ENCODE data around the gene ACADM. TPM values are rescaled to one million over a fixed set of nuclear protein-coding genes. Genes with fewer than 3 reads are reported as not detected.

Gene ACADM
- total and polyA plus RNA-seq, 2 of the 13 experiments (the other 11 are each of a cell fraction or from before 2014, with no cell fraction given), result 43.7 to 92.2 TPM

- BruUV-seq (replicated peaks), result no TSS peak
- H3K36me3 ChIP-seq (replicated peaks in 1 of 2; ENCODE audit: control insufficient read depth in 1 of 2, insufficient read depth in 2 of 2, low read length in 2 of 2), result no peaks in the 10 kb centered on the region
- peak overlapping the region; percentile 82 for H3K4me2 ChIP-seq (ENCODE audit: low read depth, low read length)
- H3K4me1 ChIP-seq (ENCODE audit: insufficient read depth, low read length), result peaks cover 50% of the 10 kb centered on the region
- H2AFZ ChIP-seq (ENCODE audit: low read length), result no peak overlapping the region
- no peaks in the 10 kb centered on the region for H3K27me3 ChIP-seq (ENCODE audit: control insufficient read depth in 1 of 2, insufficient read depth in 2 of 2, low read length in 2 of 2)
- peaks cover 42% of the 10 kb centered on the region for H3K79me2 ChIP-seq (ENCODE audit: insufficient read depth, low read length)
- DNase-seq (ENCODE audit: low spot score), result peak; percentile 72
- POLR2A ChIA-PET, result interaction anchor here (1.2 to 1.7 kb wide), 5 partner anchors 48 to 111 kb away, joined by 5 to 21 read pairs (median 5); partner anchors contain the start of gene RABGGTB
- peak; percentile 2; the same call in 1 of the 3 replicates for ATAC-seq
- H3K27ac ChIP-seq (ENCODE audit: extremely low read length, insufficient read depth, low read length), result peak overlapping the region; percentile 91
- FAIRE-seq, result peak; percentile 18
- in situ Hi-C loops (cut with HindIII; ENCODE audit: extremely low pct_ligation_motif_present, low pct_unique_long_range_greater_than_20kb) (loop anchor here (5.0 kb wide), 1 partner anchor 61 kb away; the partner anchor contains the start of gene RABGGTB), intact Hi-C loops (cut with micrococcal nuclease; ENCODE audit: unreplicated experiment) (loop anchor here (1.0 to 2.0 kb wide), 2 partner anchors 60 to 111 kb away; partner anchors contain the start of gene RABGGTB)
- no peaks in the 10 kb centered on the region for H3K9me3 ChIP-seq (ENCODE audit: low read length)
- H4K20me1 ChIP-seq (ENCODE audit: insufficient read depth, low read length), result peaks cover 8% of the 10 kb centered on the region; the same call in 1 of the 2 replicates
- peak overlapping the region; percentile 86 to 98 (median 95) for H3K4me3 ChIP-seq (replicated peaks in 1 of 3; ENCODE audit: insufficient read depth in 1 of 3, low read depth in 2 of 3, low read length in 3 of 3)
- peak overlapping the region; percentile 82 for H3K9ac ChIP-seq (ENCODE audit: insufficient read depth, low read depth, low read length)
- WGBS (ENCODE audit: low lambda C conversion rate), result 8% methylated on average over 11 of the region's 11 CpGs
- CTCF ChIA-PET (ENCODE audit: low intra/inter-chr PET ratio, low total read pairs), result no interaction called here
- TF ChIP-seq XBP1 (CRISPR knock-in tag; IDR thresholded peaks at IDR 0.05), result no peak
- peak; percentile 61 for TF ChIP-seq ARNTL (CRISPR knock-in tag; IDR thresholded peaks at IDR 0.05)
- TF ChIP-seq TFDP1 (CRISPR knock-in tag; IDR thresholded peaks at IDR 0.05; ENCODE audit: borderline replicate concordance), result peak; percentile 47; the same call in 1 of the 2 replicates
- TF ChIP-seq ZNF777 (CRISPR knock-in tag; IDR thresholded peaks at IDR 0.05), result no peak
- peak; percentile 87 for TF ChIP-seq TBX3 (IDR thresholded peaks at IDR 0.05; ENCODE audit: borderline replicate concordance)
- TF ChIP-seq ZNF510 (CRISPR knock-in tag; IDR thresholded peaks at IDR 0.05; ENCODE audit: low read depth), result no peak
- TF ChIP-seq ZNF121 (CRISPR knock-in tag; IDR thresholded peaks at IDR 0.05), result no peak
- no peak for TF ChIP-seq ISX (CRISPR knock-in tag; conservative IDR thresholded peaks at IDR 0.05)
- no peak for TF ChIP-seq ZNF337 (CRISPR knock-in tag; IDR thresholded peaks at IDR 0.05; ENCODE audit: borderline replicate concordance, low read depth)
- peak; percentile 71 for TF ChIP-seq MAX (IDR thresholded peaks at IDR 0.05)
- TF ChIP-seq MLLT10 (CRISPR knock-in tag; IDR thresholded peaks at IDR 0.05), result no peak
- no peak for TF ChIP-seq ZNF12 (CRISPR knock-in tag; IDR thresholded peaks at IDR 0.05)
- TF ChIP-seq ZNF772 (CRISPR knock-in tag; IDR thresholded peaks at IDR 0.05), result no peak
- TF ChIP-seq FOSL2 (CRISPR knock-in tag; IDR thresholded peaks at IDR 0.05), result peak; percentile 79
- TF ChIP-seq KAT8 (CRISPR knock-in tag; IDR thresholded peaks at IDR 0.05), result peak; percentile 11; the same call in 1 of the 2 replicates
- TF ChIP-seq ZNF256 (CRISPR knock-in tag; conservative IDR thresholded peaks at IDR 0.05), result no peak
- no peak for TF ChIP-seq ZNF367 (CRISPR knock-in tag; IDR thresholded peaks at IDR 0.05; ENCODE audit: borderline replicate concordance)
- TF ChIP-seq EP300 (IDR thresholded peaks at IDR 0.05; ENCODE audit: low read depth in 2 of 2, low read length in 2 of 2), result peak in 1 of 2 experiments; percentile 50; a peak in 2 of 4 replicates
- TF ChIP-seq EP300 (CRISPR knock-in tag; IDR thresholded peaks at IDR 0.05; ENCODE audit: borderline replicate concordance), result no peak
- TF ChIP-seq NR1H2 (CRISPR knock-in tag; IDR thresholded peaks at IDR 0.05; ENCODE audit: borderline replicate concordance, low read depth), result no peak
- TF ChIP-seq ZNF691 (CRISPR knock-in tag; IDR thresholded peaks at IDR 0.05; ENCODE audit: borderline replicate concordance, low read depth), result no peak
- TF ChIP-seq FOXP1 (IDR thresholded peaks at IDR 0.05), result no peak
- TF ChIP-seq FOXP1 (CRISPR knock-in tag; IDR thresholded peaks at IDR 0.05), result peak; percentile 58
- TF ChIP-seq TBP (CRISPR knock-in tag; IDR thresholded peaks at IDR 0.05), result no peak
- 0 out of 2 replicates have a peak, but pooled peaks have one; percentile 36 for TF ChIP-seq TFDP2 (CRISPR knock-in tag; IDR thresholded peaks at IDR 0.05)
Observed at GRCh38 chr1:75725861-75726361, 1.4 kb downstream of the ACADM start.
